Measurements from ENCODE around the gene HEXD. TPM values are rescaled to one million over a fixed set of nuclear protein-coding genes. Genes with fewer than 3 reads are reported as not detected.

The HEXD gene
- total and polyA plus RNA-seq, 5 donors from 2014 or later = 9.7 to 42.8 (median 12.0) TPM

DNA sequence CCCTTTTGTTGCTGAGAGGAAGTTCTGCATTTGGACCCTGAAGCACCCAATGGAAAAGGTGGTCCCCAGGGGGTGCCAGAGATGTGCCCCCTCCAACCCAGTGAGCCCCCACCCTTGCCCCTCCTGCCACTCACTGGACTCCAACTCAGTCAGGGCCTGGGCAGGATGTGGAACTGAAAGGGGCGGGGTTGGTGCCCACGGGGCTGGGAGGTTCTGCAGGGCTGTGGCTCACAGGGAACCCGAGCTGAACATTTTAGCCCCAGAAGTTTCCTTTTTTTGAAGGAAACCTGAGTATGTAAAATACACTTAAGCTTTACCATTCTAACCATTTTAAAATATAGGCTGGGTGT, 16.0 kb downstream of the HEXD start:
- Mint-ChIP-seq H3K27ac (peak overlapping the region in 1 of 3 donors; percentile 51), H3K27me3 (no peaks in the 10 kb centered on the region), H3K4me3 (no peak overlapping the region), H3K9me3 (no peaks in the 10 kb centered on the region), H3K4me1 (peaks cover 4 to 17% (median 10%) of the 10 kb centered on the region in 4 donors), H3K36me3 (peaks cover 11% of the 10 kb centered on the region)
- Histone ChIP-seq H3K27me3 (ENCODE audit: control insufficient read depth, insufficient read depth, low read length) (no peaks in the 10 kb centered on the region), H3K36me3 (ENCODE audit: control insufficient read depth, insufficient read depth, low read length) (peaks cover 2% of the 10 kb centered on the region), H3K4me3 (ENCODE audit: low read depth, low read length) (no peak overlapping the region), H3K4me1 (ENCODE audit: control insufficient read depth, insufficient read depth, low read length, poor library complexity, severe bottlenecking) (peaks cover 14% of the 10 kb centered on the region), H3K27ac (ENCODE audit: insufficient read depth, low read length, poor library complexity, severe bottlenecking) (no peak overlapping the region), H3K9me3 (ENCODE audit: control insufficient read depth in 2 of 2, low read length in 2 of 2) (no peaks in the 10 kb centered on the region)
- ATAC-seq (ENCODE audit: low read depth in 2 of 2) (peak; percentile 70 to 74), DNase-seq (peak in 2 of 3 donors; percentile 22 to 72)

DNA sequence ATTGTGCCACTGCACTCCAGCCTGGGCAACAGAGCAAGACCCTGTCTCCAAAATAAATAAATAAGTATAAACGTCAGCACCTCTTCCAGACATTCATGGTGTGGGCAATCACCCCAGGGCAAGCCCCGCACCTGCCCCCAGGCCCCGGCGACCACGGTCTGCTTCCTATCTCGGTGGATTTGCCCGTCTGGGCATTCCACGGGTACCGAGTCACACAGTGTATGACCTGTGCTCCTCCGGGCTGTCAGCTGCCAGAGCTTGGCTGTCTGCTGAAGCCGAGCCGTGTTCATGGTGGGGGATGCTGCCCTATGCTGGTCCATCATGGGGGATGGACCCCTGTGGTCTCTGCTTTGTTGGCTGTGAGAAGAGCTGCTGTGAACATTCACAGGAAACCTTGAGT, 17.0 kb downstream of the HEXD start:
- no peak overlapping the region for H3K27ac ChIP-seq (ENCODE audit: insufficient read depth, low read length, poor library complexity, severe bottlenecking)
- Mint-ChIP-seq H3K9me3 (no peaks in the 10 kb centered on the region), H3K36me3 (peaks cover 2% of the 10 kb centered on the region), H3K27ac (no peak overlapping the region), H3K4me1 (peaks cover 0 to 8% (median 2%) of the 10 kb centered on the region in 4 donors), H3K4me3 (no peak overlapping the region), H3K27me3 (no peaks in the 10 kb centered on the region)
- peaks cover 2% of the 10 kb centered on the region for H3K36me3 ChIP-seq (ENCODE audit: control insufficient read depth, insufficient read depth, low read length)
- no peak for ATAC-seq (ENCODE audit: low read depth in 2 of 2)
- H3K27me3 ChIP-seq (ENCODE audit: control insufficient read depth, insufficient read depth, low read length) = no peaks in the 10 kb centered on the region
- no peaks in the 10 kb centered on the region for H3K9me3 ChIP-seq (ENCODE audit: control insufficient read depth in 2 of 2, low read length in 2 of 2)
- no peak for DNase-seq
- peaks cover 12% of the 10 kb centered on the region for H3K4me1 ChIP-seq (ENCODE audit: control insufficient read depth, insufficient read depth, low read length, poor library complexity, severe bottlenecking)
- H3K4me3 ChIP-seq (ENCODE audit: low read depth, low read length) = no peak overlapping the region

DNA sequence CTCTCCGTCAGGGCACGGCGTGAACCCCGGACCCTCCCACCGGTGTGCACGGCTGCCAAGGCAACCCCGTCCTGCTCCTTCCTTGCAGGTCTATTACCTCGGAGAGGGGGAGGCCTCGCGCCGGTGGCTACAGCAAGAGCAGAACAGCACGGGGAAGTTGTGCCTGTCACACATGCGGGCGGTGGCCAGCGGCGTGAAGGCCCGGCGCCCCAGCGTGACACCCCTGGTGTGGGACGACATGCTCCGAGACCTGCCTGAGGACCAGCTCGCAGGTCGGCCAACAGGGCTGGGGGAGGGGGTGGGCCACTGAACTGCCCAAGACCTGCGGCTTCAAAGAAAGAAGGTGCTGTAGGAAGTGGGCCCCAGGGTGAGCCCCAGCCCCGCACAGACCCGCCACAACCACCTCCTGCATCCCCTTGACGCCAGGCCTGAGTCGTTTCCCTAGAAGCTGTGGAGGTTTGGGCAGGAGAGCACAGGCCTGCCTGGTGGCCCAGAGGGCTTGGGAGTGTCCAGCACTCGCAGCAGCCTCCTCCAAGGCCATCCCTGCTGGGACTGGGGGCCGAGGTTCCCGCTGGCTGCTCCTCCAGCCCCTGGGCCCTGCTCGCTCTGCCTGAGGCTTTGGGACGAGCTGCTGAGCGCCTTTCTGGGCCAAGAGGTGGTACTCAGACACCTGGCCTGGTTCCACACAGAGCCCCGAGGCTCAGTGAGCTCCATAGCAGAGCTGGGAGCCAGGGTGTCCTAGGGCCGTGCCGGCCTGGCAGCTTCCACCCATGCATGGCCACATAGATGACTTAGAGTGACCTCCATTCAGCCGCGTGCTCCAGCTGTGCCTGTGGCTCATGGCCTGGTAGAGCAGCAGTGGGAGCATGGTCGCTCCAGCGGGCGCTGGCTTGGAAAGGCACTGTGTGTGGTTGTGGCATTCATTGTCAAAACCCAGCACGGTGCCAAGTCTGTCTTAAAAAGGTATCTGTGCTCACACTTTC, 17.7 kb downstream of the HEXD start:
- no peak for ATAC-seq (ENCODE audit: low read depth in 2 of 2)
- no peaks in the 10 kb centered on the region for H3K27me3 ChIP-seq (ENCODE audit: control insufficient read depth, insufficient read depth, low read length)
- no peaks in the 10 kb centered on the region for H3K9me3 Mint-ChIP-seq
- no peak for DNase-seq
- peaks cover 0 to 6% (median 3%) of the 10 kb centered on the region in 4 donors for H3K4me1 Mint-ChIP-seq
- no peaks in the 10 kb centered on the region for H3K36me3 Mint-ChIP-seq
- H3K27ac Mint-ChIP-seq = no peak overlapping the region
- H3K4me3 Mint-ChIP-seq = no peak overlapping the region
- peaks cover 12% of the 10 kb centered on the region for H3K4me1 ChIP-seq (ENCODE audit: control insufficient read depth, insufficient read depth, low read length, poor library complexity, severe bottlenecking)
- H3K9me3 ChIP-seq (ENCODE audit: control insufficient read depth in 2 of 2, low read length in 2 of 2) = no peaks in the 10 kb centered on the region
- H3K36me3 ChIP-seq (ENCODE audit: control insufficient read depth, insufficient read depth, low read length) = peaks cover 2% of the 10 kb centered on the region
- H3K4me3 ChIP-seq (ENCODE audit: low read depth, low read length) = no peak overlapping the region
- H3K27me3 Mint-ChIP-seq = no peaks in the 10 kb centered on the region
- H3K27ac ChIP-seq (ENCODE audit: insufficient read depth, low read length, poor library complexity, severe bottlenecking) = no peak overlapping the region

- no peak overlapping the region for H3K27ac Mint-ChIP-seq
- no peak overlapping the region for H3K27ac ChIP-seq (ENCODE audit: insufficient read depth, low read length, poor library complexity, severe bottlenecking)
- no peaks in the 10 kb centered on the region for H3K36me3 Mint-ChIP-seq
- no peak for ATAC-seq (ENCODE audit: low read depth in 2 of 2)
- DNase-seq = no peak
- H3K36me3 ChIP-seq (ENCODE audit: control insufficient read depth, insufficient read depth, low read length) = peaks cover 2% of the 10 kb centered on the region
- peaks cover 12% of the 10 kb centered on the region for H3K4me1 ChIP-seq (ENCODE audit: control insufficient read depth, insufficient read depth, low read length, poor library complexity, severe bottlenecking)
- H3K4me3 ChIP-seq (ENCODE audit: low read depth, low read length) = no peak overlapping the region
- no peak overlapping the region for H3K4me3 Mint-ChIP-seq
- H3K27me3 Mint-ChIP-seq = no peaks in the 10 kb centered on the region
- H3K9me3 ChIP-seq (ENCODE audit: control insufficient read depth in 2 of 2, low read length in 2 of 2) = no peaks in the 10 kb centered on the region
- no peaks in the 10 kb centered on the region for H3K9me3 Mint-ChIP-seq
- peaks cover 0 to 6% (median 3%) of the 10 kb centered on the region in 4 donors for H3K4me1 Mint-ChIP-seq
- H3K27me3 ChIP-seq (ENCODE audit: control insufficient read depth, insufficient read depth, low read length) = no peaks in the 10 kb centered on the region
These were observed 18.6 kb downstream of the HEXD start for GRCh38 chr17:82436601-82437324.

- H3K27me3 Mint-ChIP-seq = no peaks in the 10 kb centered on the region
- Histone ChIP-seq H3K9me3 (ENCODE audit: control insufficient read depth in 2 of 2, low read length in 2 of 2) (no peaks in the 10 kb centered on the region), H3K27ac (ENCODE audit: insufficient read depth, low read length, poor library complexity, severe bottlenecking) (no peak overlapping the region), H3K4me3 (ENCODE audit: low read depth, low read length) (no peak overlapping the region), H3K36me3 (ENCODE audit: control insufficient read depth, insufficient read depth, low read length) (peaks cover 6% of the 10 kb centered on the region), H3K27me3 (ENCODE audit: control insufficient read depth, insufficient read depth, low read length) (no peaks in the 10 kb centered on the region), H3K4me1 (ENCODE audit: control insufficient read depth, insufficient read depth, low read length, poor library complexity, severe bottlenecking) (peaks cover 12% of the 10 kb centered on the region)
- no peaks in the 10 kb centered on the region for H3K9me3 Mint-ChIP-seq
- no peaks in the 10 kb centered on the region for H3K36me3 Mint-ChIP-seq
- H3K4me3 Mint-ChIP-seq = no peak overlapping the region
- DNase-seq (no peak), ATAC-seq (ENCODE audit: low read depth in 2 of 2) (no peak)
- peaks cover 0 to 6% (median 3%) of the 10 kb centered on the region in 4 donors for H3K4me1 Mint-ChIP-seq
- peak overlapping the region in 1 of 3 donors; percentile 31 for H3K27ac Mint-ChIP-seq
These were observed 19.1 kb downstream of the HEXD start for GRCh38 chr17:82437325-82437668.

DNA sequence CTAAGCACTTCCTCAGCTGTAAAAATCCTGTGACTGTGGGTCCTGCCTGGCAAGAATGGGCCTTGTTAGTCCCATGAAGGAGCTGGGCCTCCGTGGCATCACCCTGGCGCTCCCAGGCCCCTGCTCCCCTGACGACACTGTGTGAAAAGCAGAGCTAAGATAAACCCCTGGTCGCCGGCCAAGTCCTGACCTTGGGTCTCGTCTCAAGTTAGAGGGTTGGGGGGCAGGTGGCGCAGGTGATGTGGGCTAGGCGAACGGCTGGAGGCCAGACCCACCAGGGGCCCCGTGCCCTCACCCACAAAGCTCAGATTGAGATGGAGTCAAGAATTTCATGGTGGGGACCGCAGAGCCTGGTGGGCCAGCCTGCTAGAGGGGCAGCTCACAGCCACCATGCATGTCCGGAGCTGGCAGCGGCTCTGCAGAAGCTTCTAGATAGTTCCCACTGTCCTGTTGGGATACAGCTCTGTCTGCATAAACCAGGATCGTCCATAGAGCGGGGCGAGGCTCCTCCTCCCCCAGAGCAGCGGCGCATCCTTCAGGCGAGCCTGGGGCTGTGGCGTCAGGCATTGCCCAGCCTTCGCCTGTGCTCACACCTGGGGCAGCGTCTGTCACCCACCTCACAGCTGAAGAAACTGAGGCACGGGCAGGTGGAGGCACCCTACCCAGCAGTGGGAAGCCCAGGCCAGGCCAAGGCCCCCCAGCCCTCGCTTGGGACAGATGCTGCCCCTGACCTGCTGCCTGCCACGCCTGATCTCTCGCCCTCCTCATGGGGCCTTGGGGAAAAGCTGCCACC, 20.4 kb downstream of the HEXD start:
- no peaks in the 10 kb centered on the region for H3K9me3 Mint-ChIP-seq
- peak overlapping the region in 1 of 3 donors; percentile 77 for H3K27ac Mint-ChIP-seq
- peaks cover 15% of the 10 kb centered on the region for H3K36me3 ChIP-seq (ENCODE audit: control insufficient read depth, insufficient read depth, low read length)
- no peaks in the 10 kb centered on the region for H3K36me3 Mint-ChIP-seq
- no peak overlapping the region for H3K27ac ChIP-seq (ENCODE audit: insufficient read depth, low read length, poor library complexity, severe bottlenecking)
- H3K9me3 ChIP-seq (ENCODE audit: control insufficient read depth in 2 of 2, low read length in 2 of 2) = no peaks in the 10 kb centered on the region
- H3K4me3 Mint-ChIP-seq = no peak overlapping the region
- peaks cover 11% of the 10 kb centered on the region for H3K4me1 ChIP-seq (ENCODE audit: control insufficient read depth, insufficient read depth, low read length, poor library complexity, severe bottlenecking)
- H3K27me3 ChIP-seq (ENCODE audit: control insufficient read depth, insufficient read depth, low read length) = no peaks in the 10 kb centered on the region
- no peaks in the 10 kb centered on the region for H3K27me3 Mint-ChIP-seq
- H3K4me1 Mint-ChIP-seq = peaks cover 0 to 6% (median 3%) of the 10 kb centered on the region in 4 donors
- ATAC-seq (ENCODE audit: low read depth in 2 of 2) (no peak), DNase-seq (no peak)
- no peak overlapping the region for H3K4me3 ChIP-seq (ENCODE audit: low read depth, low read length)

DNA sequence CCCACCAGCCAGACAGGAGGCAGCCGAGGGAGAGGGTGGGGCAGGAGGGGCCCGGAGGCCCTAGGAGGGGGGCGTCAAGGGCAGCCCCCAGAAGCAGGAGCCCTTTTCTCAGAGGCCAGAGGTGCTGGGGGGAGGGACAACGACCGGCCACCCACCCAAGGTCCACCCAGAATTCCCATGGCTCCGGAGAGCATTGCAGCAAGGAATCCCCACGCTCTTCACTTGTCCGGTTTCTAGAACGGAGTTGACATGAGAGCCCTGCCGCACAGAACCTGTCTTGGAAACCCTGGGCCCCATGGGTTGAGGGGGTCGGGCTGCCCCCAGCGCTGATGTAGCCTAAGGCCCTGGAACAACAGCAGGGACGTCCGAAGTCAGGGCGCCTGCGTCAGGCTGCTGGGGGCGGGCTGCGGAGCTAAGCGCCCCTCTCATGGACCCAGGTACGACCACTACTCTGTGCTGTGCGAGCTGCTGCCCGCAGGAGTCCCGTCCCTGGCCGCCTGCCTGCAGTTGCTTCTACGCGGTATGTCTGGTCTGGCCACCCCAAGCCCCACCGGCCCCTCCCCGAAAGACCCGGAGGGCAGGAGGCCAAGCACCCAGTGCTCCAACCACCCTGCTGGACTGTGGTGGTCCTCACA, 21.2 kb downstream of the HEXD start:
- no peak overlapping the region for H3K4me3 ChIP-seq (ENCODE audit: low read depth, low read length)
- no peak overlapping the region for H3K27ac ChIP-seq (ENCODE audit: insufficient read depth, low read length, poor library complexity, severe bottlenecking)
- no peaks in the 10 kb centered on the region for H3K36me3 Mint-ChIP-seq
- peaks cover 21% of the 10 kb centered on the region for H3K36me3 ChIP-seq (ENCODE audit: control insufficient read depth, insufficient read depth, low read length)
- no peak for DNase-seq
- no peaks in the 10 kb centered on the region for H3K27me3 ChIP-seq (ENCODE audit: control insufficient read depth, insufficient read depth, low read length)
- peaks cover 3% of the 10 kb centered on the region for H3K4me1 ChIP-seq (ENCODE audit: control insufficient read depth, insufficient read depth, low read length, poor library complexity, severe bottlenecking)
- H3K27ac Mint-ChIP-seq = no peak overlapping the region
- H3K9me3 Mint-ChIP-seq = no peaks in the 10 kb centered on the region
- H3K9me3 ChIP-seq (ENCODE audit: control insufficient read depth in 2 of 2, low read length in 2 of 2) = no peaks in the 10 kb centered on the region
- no peak for ATAC-seq (ENCODE audit: low read depth in 2 of 2)
- H3K4me1 Mint-ChIP-seq = peaks cover 0 to 6% (median 1%) of the 10 kb centered on the region in 4 donors
- H3K27me3 Mint-ChIP-seq = no peaks in the 10 kb centered on the region
- no peak overlapping the region for H3K4me3 Mint-ChIP-seq
